T-helper 9 cell (primary cell): ENCODE results near the gene ERC1.

Source experiments
- DNase-seq: peaks from one replicate; pipeline ENCODE4 v3.0.0-alpha.2; 2020

ERC1 gene

GRCh38 chr12:1362143-1362662 is 371.2 kb downstream of the ERC1 start:
- DNase-seq, result no peak

GRCh38 chr12:1365703-1366102 is 374.7 kb downstream of the ERC1 start:
- no peak for DNase-seq

- no peak for DNase-seq
Observed at GRCh38 chr12:1367331-1368291, 376.6 kb downstream of the ERC1 start.

- DNase-seq, result no peak
Observed at GRCh38 chr12:1369460-1369859, 378.4 kb downstream of the ERC1 start.

- no peak for DNase-seq
Observed at GRCh38 chr12:1369938-1370500, 379.0 kb downstream of the ERC1 start.

GRCh38 chr12:1373901-1374735 is 383.1 kb downstream of the ERC1 start:
- DNase-seq, result no peak

GRCh38 chr12:1375323-1375722 is 384.3 kb downstream of the ERC1 start:
- no peak for DNase-seq

- no peak for DNase-seq
Observed at GRCh38 chr12:1377117-1377516, 386.1 kb downstream of the ERC1 start.

- DNase-seq, result no peak
Observed at GRCh38 chr12:1377681-1378080, 386.7 kb downstream of the ERC1 start.

- DNase-seq, result no peak
Observed at GRCh38 chr12:1380171-1380851, 389.3 kb downstream of the ERC1 start.

- no peak for DNase-seq
Observed at GRCh38 chr12:1382151-1382550, 391.1 kb downstream of the ERC1 start.

GRCh38 chr12:1382826-1383225 is 391.8 kb downstream of the ERC1 start:
- DNase-seq, result no peak

- no peak for DNase-seq
Observed at GRCh38 chr12:1383758-1384157, 392.7 kb downstream of the ERC1 start.

- DNase-seq, result no peak
Observed at GRCh38 chr12:1384910-1385309, 393.9 kb downstream of the ERC1 start.

- no peak for DNase-seq
Observed at GRCh38 chr12:1391722-1392121, 400.7 kb downstream of the ERC1 start.

- no peak for DNase-seq
Observed at GRCh38 chr12:1395421-1395955, 404.5 kb downstream of the ERC1 start.

- DNase-seq, result no peak
Observed at GRCh38 chr12:1398673-1399072, 407.6 kb downstream of the ERC1 start.

- no peak for DNase-seq
Observed at GRCh38 chr12:1401891-1402290, 410.9 kb downstream of the ERC1 start.

GRCh38 chr12:1403417-1403816 is 412.4 kb downstream of the ERC1 start:
- no peak for DNase-seq

- no peak for DNase-seq
Observed at GRCh38 chr12:1405619-1406018, 414.6 kb downstream of the ERC1 start.

- DNase-seq, result no peak
Observed at GRCh38 chr12:1410794-1411193, 419.8 kb downstream of the ERC1 start.

- no peak for DNase-seq
Observed at GRCh38 chr12:1413930-1414329, 422.9 kb downstream of the ERC1 start.
